Left lung (tissue), 10 donors: ENCODE data around the gene CHCHD6. TPM values are rescaled to one million over a fixed set of nuclear protein-coding genes. Genes with fewer than 3 reads are reported as not detected.

ENCODE experiments used
- ATAC-seq: fragments of 200-7000 bp; cut with Tn5 transposase; one replicate; pipeline ENCODE4 v1.9.1; 2020; ENCODE audit warnings: moderate library complexity
- DNase-seq, 4 donors: peaks; one replicate each; pipeline ENCODE4 v3.0.0-alpha.2; 2013 to 2020
- H3K27ac ChIP-seq, 2 donors: fragments of 200-600 bp; sonication (generic) in 1 of 2; one replicate each; pipeline versions ENCODE4 v1.5.0 to v1.8.0; 2020 to 2021
- H3K27me3 ChIP-seq, 2 donors: fragments of 200-600 bp; sonication (generic) in 1 of 2; one replicate each; pipeline versions ENCODE4 v1.5.0 to v1.8.0; 2020 to 2021
- H3K36me3 ChIP-seq, 2 donors: fragments of 200-600 bp; sonication (generic) in 1 of 2; one replicate each; pipeline versions ENCODE4 v1.5.0 to v1.8.0; 2020 to 2021
- H3K4me1 ChIP-seq, 2 donors: fragments of 200-600 bp; one replicate each; pipeline ENCODE4 v1.8.0; 2021
- H3K4me3 ChIP-seq, 2 donors: fragments of 200-600 bp; sonication (generic) in 1 of 2; one replicate each; pipeline versions ENCODE4 v1.5.0 to v1.8.0; 2020 to 2021; ENCODE audit warnings: mild to moderate bottlenecking in 1 of 2
- H3K9me3 ChIP-seq, 2 donors: fragments of 200-600 bp; sonication (generic) in 1 of 2; one replicate each; pipeline versions ENCODE4 v1.5.0 to v1.8.0; 2020 to 2021
- CTCF ChIP-seq, 2 donors: fragments of 200-600 bp; sonication (generic) in 1 of 2; IDR thresholded peaks; one replicate each; pipeline versions ENCODE4 v1.5.0 to v1.8.0; 2021; ENCODE audit warnings: antibody characterized with exemption in 2 of 2
- intact Hi-C, 2 donors: fragments of 100-400 bp; cut with DNase I; formaldehyde crosslinking; loops; one replicate each; pipeline versions ENCODE4 v1.11.2 to v1.14.2; 2022
- polyA plus RNA-seq, 6 donors: library from polyadenylated mRNA; unstranded; fragments of 120-200 nt; gene quantifications; one replicate each; pipeline ENCODE4 v1.2.1, GENCODE V29; 2013; ENCODE audit not compliant: insufficient read length in 6 of 6
- total RNA-seq, 2 donors: library from RNA; stranded (reverse); fragmentation: NEBNext Ultra II Directional; extraction: Animal tissue kit (Norgen Biotek cat#: 25700); gene quantifications; one replicate each; pipeline ENCODE4 v1.2.1, GENCODE V29; 2021
- donor health status: DM: no; HTN: yes; CAD: no.
- donor health status: DM: no; HTN: no; CAD: no.

CHCHD6 gene
- total and polyA plus RNA-seq, 8 donors = 11.8 to 21.1 (median 18.4) TPM

GRCh38 chr3:126704494-126705214, 614 bp downstream of the CHCHD6 start:
- peaks cover 0 to 19% of the 10 kb centered on the region in 2 donors for H3K27me3 ChIP-seq
- peak overlapping the region; percentile 64 to 72 for H3K4me3 ChIP-seq
- no peaks in the 10 kb centered on the region for H3K9me3 ChIP-seq
- intact Hi-C loops = no loop called here
- no peaks in the 10 kb centered on the region for H3K36me3 ChIP-seq
- DNase-seq (peak in 1 of 4 donors; percentile 73), ATAC-seq (no peak)
- H3K4me1 ChIP-seq = peaks cover 7 to 15% of the 10 kb centered on the region in 2 donors
- no peak for TF ChIP-seq CTCF (IDR thresholded peaks at IDR 0.05)
- H3K27ac ChIP-seq = no peak overlapping the region

GRCh38 chr3:126706631-126707030, 2.6 kb downstream of the CHCHD6 start:
- ATAC-seq (no peak), DNase-seq (no peak)
- Histone ChIP-seq H3K27me3 (peaks cover 0 to 16% of the 10 kb centered on the region in 2 donors), H3K36me3 (no peaks in the 10 kb centered on the region), H3K4me3 (no peak overlapping the region), H3K9me3 (no peaks in the 10 kb centered on the region), H3K4me1 (peaks cover 7 to 15% of the 10 kb centered on the region in 2 donors), H3K27ac (no peak overlapping the region)
- intact Hi-C loops = no loop called here
- no peak for TF ChIP-seq CTCF (IDR thresholded peaks at IDR 0.05)

GRCh38 chr3:126711121-126711760, 7.2 kb downstream of the CHCHD6 start:
- H3K4me3 ChIP-seq = no peak overlapping the region
- H3K4me1 ChIP-seq = no peaks in the 10 kb centered on the region
- H3K27me3 ChIP-seq = no peaks in the 10 kb centered on the region
- TF ChIP-seq CTCF (IDR thresholded peaks at IDR 0.05) = no peak
- no peak for ATAC-seq
- intact Hi-C loops = no loop called here
- no peak overlapping the region for H3K27ac ChIP-seq
- no peaks in the 10 kb centered on the region for H3K9me3 ChIP-seq
- no peaks in the 10 kb centered on the region for H3K36me3 ChIP-seq
- DNase-seq = no peak

- H3K4me1 ChIP-seq = no peaks in the 10 kb centered on the region
- ATAC-seq (no peak), DNase-seq (no peak)
- no peaks in the 10 kb centered on the region for H3K9me3 ChIP-seq
- no peaks in the 10 kb centered on the region for H3K27me3 ChIP-seq
- no peak for TF ChIP-seq CTCF (IDR thresholded peaks at IDR 0.05)
- no peak overlapping the region for H3K4me3 ChIP-seq
- no peak overlapping the region for H3K27ac ChIP-seq
- intact Hi-C loops = no loop called here
- no peaks in the 10 kb centered on the region for H3K36me3 ChIP-seq
Measured at GRCh38 chr3:126713199-126713598, 9.2 kb downstream of the CHCHD6 start.

- H3K36me3 ChIP-seq = no peaks in the 10 kb centered on the region
- intact Hi-C loops = no loop called here
- H3K4me3 ChIP-seq = no peak overlapping the region
- no peak for DNase-seq
- no peaks in the 10 kb centered on the region for H3K4me1 ChIP-seq
- H3K27me3 ChIP-seq = no peaks in the 10 kb centered on the region
- no peak for ATAC-seq
- no peak for TF ChIP-seq CTCF (IDR thresholded peaks at IDR 0.05)
- H3K27ac ChIP-seq = no peak overlapping the region
- H3K9me3 ChIP-seq = no peaks in the 10 kb centered on the region
Measured at GRCh38 chr3:126714276-126714900, 10.3 kb downstream of the CHCHD6 start.
